Endothelial cell of umbilical vein (primary cell): ENCODE data around the gene PATE4. TPM values are rescaled to one million over a fixed set of nuclear protein-coding genes. Genes with fewer than 3 reads are reported as not detected.
"Not testable (repeated sequence)": the region's sequence is repeated elsewhere in the genome, so short reads cannot be mapped to it uniquely, and the experiment has no call there.

Experiments used
- BruUV-seq: library from RNA; stranded (reverse); fragments of 400-500 nt; replicated peaks from 2 replicates; lab custom pipeline; 2021; lab: Mats Ljungman, UMichigan
- CTCF ChIA-PET: fragments of 300-600, 350-600 bp; sonication (Branson Sonifier 250); formaldehyde crosslinking; loops from one replicate; lab custom pipeline; 2021; ENCODE audit warnings: antibody characterized with exemption, inconsistent platforms; lab: Charles Lee
- POLR2A ChIA-PET: fragments of 300-600, 350-600 bp; sonication (Branson Sonifier 250); formaldehyde crosslinking; loops from one replicate; lab custom pipeline; 2021; ENCODE audit warnings: antibody characterized with exemption, inconsistent platforms; lab: Charles Lee
- DNase-seq: peaks from one replicate; pipeline ENCODE4 v3.0.0-alpha.2; 2011; ENCODE audit warnings: low read depth, low spot score
- FAIRE-seq: peaks from 2 replicates; lab custom pipeline; 2011; peaks lifted over from hg19 to GRCh38; lab: Jason Lieb, UNC
- H2AFZ ChIP-seq: 2 replicates; pipeline ENCODE4 v1.6.0; 2012; ENCODE audit warnings: low read depth, low read length, control low read depth, inconsistent platforms
- H3K27ac ChIP-seq: 2 replicates; pipeline ENCODE4 v1.5.1; 2011; ENCODE audit warnings: low read depth, mild to moderate bottlenecking, control low read depth, low read length, moderate library complexity; ENCODE audit not compliant: insufficient read depth
- H3K27me3 ChIP-seq, 2 experiments: 2 replicates each; pipeline versions ENCODE4 v1.6.0 to v1.6.1; 2011; ENCODE audit warnings: low read length in 2 of 2, mixed read lengths in 1 of 2; ENCODE audit not compliant: control insufficient read depth in 2 of 2, insufficient read depth in 2 of 2
- H3K36me3 ChIP-seq, 2 experiments: 2 replicates in 1 of 2; 3 replicates in 1 of 2; pipeline ENCODE4 v1.5.1; 2011; ENCODE audit warnings: low read length in 2 of 2, mild to moderate bottlenecking in 1 of 2, moderate library complexity in 1 of 2; ENCODE audit not compliant: control insufficient read depth in 2 of 2, insufficient read depth in 2 of 2; ENCODE audit errors: extremely low read depth in 1 of 2
- H3K4me1 ChIP-seq: 3 replicates; pipeline ENCODE4 v1.5.1; 2011; ENCODE audit warnings: mild to moderate bottlenecking, low read length; ENCODE audit not compliant: control insufficient read depth, insufficient read depth; ENCODE audit errors: extremely low read depth
- H3K4me2 ChIP-seq: 2 replicates; pipeline ENCODE4 v1.6.1; 2011; ENCODE audit warnings: low read length, control low read depth, mixed read lengths; ENCODE audit not compliant: insufficient read depth
- H3K4me3 ChIP-seq, 3 experiments: fragments of 200-600 bp in 1 of 3; sonication (generic), shearing (Covaris generic) in 1 of 3; replicated peaks in 1 of 3; 2 replicates each; pipeline ENCODE4 v1.5.1; 2011 to 2016; ENCODE audit warnings: control low read depth in 3 of 3, low read length in 3 of 3, mild to moderate bottlenecking in 2 of 3, inconsistent platforms in 1 of 3, low read depth in 1 of 3, moderate library complexity in 1 of 3; ENCODE audit not compliant: insufficient read depth in 1 of 3
- H3K79me2 ChIP-seq: 2 replicates; pipeline ENCODE4 v1.6.0; 2012; ENCODE audit warnings: low read length, inconsistent platforms; ENCODE audit not compliant: control insufficient read depth, insufficient read depth
- H3K9ac ChIP-seq: replicated peaks from 2 replicates; pipeline ENCODE3; 2011; ENCODE audit warnings: low read length, control low read depth; ENCODE audit not compliant: insufficient read depth; ENCODE audit errors: extremely low read depth
- H3K9me1 ChIP-seq: replicated peaks from 3 replicates; pipeline ENCODE4 v1.6.0; 2011; ENCODE audit warnings: mild to moderate bottlenecking, low read length; ENCODE audit not compliant: control insufficient read depth, insufficient read depth; ENCODE audit errors: extremely low read depth
- H3K9me3 ChIP-seq: replicated peaks from 2 replicates; pipeline ENCODE4 v1.5.1; 2012; ENCODE audit warnings: low read length, inconsistent platforms; ENCODE audit not compliant: control insufficient read depth, insufficient read depth
- H4K20me1 ChIP-seq: replicated peaks from 2 replicates; pipeline ENCODE3; 2011; ENCODE audit warnings: mild to moderate bottlenecking, low read length; ENCODE audit not compliant: control insufficient read depth, insufficient read depth; ENCODE audit errors: extremely low read depth
- CTCF ChIP-seq, 2 donors: IDR thresholded peaks; 1 replicate in 1 of 2; 2 replicates in 1 of 2; pipeline ENCODE4 v1.5.1; 2011; ENCODE audit warnings: low read length in 2 of 2, mild to moderate bottlenecking in 2 of 2, moderate library complexity in 2 of 2, control low read depth in 1 of 2, inconsistent platforms in 1 of 2, low read depth in 1 of 2; ENCODE audit not compliant: insufficient read depth in 1 of 2; ENCODE audit errors: extremely low read depth in 1 of 2
- GATA2 ChIP-seq: IDR thresholded peaks from 2 replicates; pipeline ENCODE4 v1.7.0; 2011; ENCODE audit warnings: low read depth, mild to moderate bottlenecking, moderate library complexity, mixed read lengths, low read length; ENCODE audit not compliant: insufficient read length, insufficient read depth
- JUN ChIP-seq: IDR thresholded peaks from 2 replicates; pipeline ENCODE4 v1.6.1; 2011; ENCODE audit warnings: borderline replicate concordance, low read depth; ENCODE audit not compliant: insufficient read length, insufficient read depth
- MYC ChIP-seq: IDR thresholded peaks from one replicate; pipeline ENCODE4 v1.6.1; 2011; ENCODE audit warnings: mild to moderate bottlenecking, low read depth, low read length
- POLR2A ChIP-seq: IDR thresholded peaks from 2 replicates; pipeline ENCODE4 v1.6.1; 2012; ENCODE audit warnings: low read depth, mild to moderate bottlenecking, control low read depth, low read length
- POLR2AphosphoS5 ChIP-seq: IDR thresholded peaks from 2 replicates; pipeline ENCODE4 v1.6.1; 2012; ENCODE audit warnings: low read depth, mild to moderate bottlenecking, control low read depth, low read length, moderate library complexity; ENCODE audit not compliant: insufficient read depth
- dilution Hi-C: fragments of 300-500 bp; cut with MboI; formaldehyde crosslinking; loops from one replicate; pipeline ENCODE4 v1.15.0; 2019; ENCODE audit warnings: low sequenced_read_pairs; ENCODE audit not compliant: extremely low pct_ligation_motif_present
- intact Hi-C: fragments of 100-400 bp; cut with micrococcal nuclease; formaldehyde crosslinking; loops from one replicate; pipeline ENCODE4 v1.10.0; 2022
- polyA plus RNA-seq, 4 experiments: library from polyadenylated mRNA; depleted of rRNA in 3 of 4; stranded (reverse) in 3 of 4; unstranded in 1 of 4; fragments of >200 nt; gene quantifications; 2 replicates each; pipeline versions ENCODE4 v1.2.1 to v1.2.3, GENCODE V29; 2011 to 2012; ENCODE audit warnings: missing spikeins in 1 of 4
- total RNA-seq: library from RNA; stranded (reverse); gene quantifications from 2 replicates; pipeline ENCODE4 v1.2.3, GENCODE V29; 2021
- TF ChIP-seq, protein P1 (sequence below): IDR thresholded peaks from 2 replicates; pipeline ENCODE4 v1.6.1; 2011; ENCODE audit not compliant: insufficient read depth, insufficient read length

PATE4 gene
- total and polyA plus RNA-seq, 2 donors (not counting 3 experiments of a cell fraction or from before 2014, with no cell fraction given): not detected

DNA sequence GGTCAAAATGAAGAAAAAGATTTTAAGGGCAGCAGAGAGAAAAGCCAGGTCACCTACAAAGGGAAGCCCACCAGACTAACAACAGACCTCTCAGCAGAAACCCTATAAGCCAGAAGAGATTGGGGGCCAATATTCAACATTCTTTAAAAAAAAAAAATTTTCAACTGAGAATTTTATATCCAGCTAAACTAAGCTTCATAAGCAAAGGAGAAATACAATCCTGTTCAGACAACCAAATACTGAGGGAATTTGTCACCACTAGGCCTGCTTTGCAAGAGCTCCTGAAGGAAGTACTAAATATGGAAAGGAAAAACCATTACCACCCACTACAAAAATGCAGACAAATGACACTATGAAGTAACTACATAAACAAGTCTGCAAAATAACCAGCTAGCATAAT is 13.1 kb downstream of the PATE4 start:
- Histone ChIP-seq H3K9me3 (no peaks in the 10 kb centered on the region), H3K27ac (no peak overlapping the region), H3K4me1 (no peaks in the 10 kb centered on the region), H3K79me2 (no peaks in the 10 kb centered on the region), H3K4me3 (no peak overlapping the region), H3K9ac (no peak overlapping the region), H3K36me3 (no peaks in the 10 kb centered on the region), H2AFZ (no peak overlapping the region), H4K20me1 (no peaks in the 10 kb centered on the region), H3K27me3 (no peaks in the 10 kb centered on the region), H3K4me2 (no peak overlapping the region), H3K9me1 (no peaks in the 10 kb centered on the region)
- intact Hi-C loops: no loop called here
- dilution Hi-C loops: no loop called here
- no TSS peak for BruUV-seq
- CTCF ChIA-PET: no interaction called here
- no peak for DNase-seq
- TF ChIP-seq CTCF (IDR thresholded peaks at IDR 0.05; ENCODE audit: extremely low read depth in 1 of 2, insufficient read depth in 1 of 2, low read depth in 1 of 2, low read length in 2 of 2) (no peak), MYC (no peak), POLR2AphosphoS5 (no peak), POLR2A (no peak), JUN (no peak), GATA2 (no peak)
- TF ChIP-seq, protein P1, sequence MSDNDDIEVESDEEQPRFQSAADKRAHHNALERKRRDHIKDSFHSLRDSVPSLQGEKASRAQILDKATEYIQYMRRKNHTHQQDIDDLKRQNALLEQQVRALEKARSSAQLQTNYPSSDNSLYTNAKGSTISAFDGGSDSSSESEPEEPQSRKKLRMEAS: no peak
- no peak for FAIRE-seq
- POLR2A ChIA-PET: no interaction called here

DNA sequence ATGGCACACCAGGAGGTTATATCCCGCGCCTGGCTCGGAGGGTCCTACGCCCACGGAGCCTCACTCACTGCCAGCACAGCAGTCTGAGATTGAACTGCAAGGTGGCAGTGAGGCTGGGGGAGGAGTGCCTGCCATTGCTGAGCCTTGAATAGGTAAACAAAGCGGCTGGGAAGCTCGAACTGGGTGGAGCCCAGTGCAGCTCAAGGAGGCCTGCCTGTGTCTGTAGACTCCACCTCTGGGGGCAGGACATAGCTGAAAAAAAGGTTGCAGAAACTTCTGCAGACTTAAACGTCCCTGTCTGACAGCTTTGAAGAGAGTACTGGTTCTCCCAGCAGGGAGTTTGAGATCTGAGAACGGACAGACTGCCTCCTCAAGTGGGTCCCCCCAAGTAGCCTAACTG is 24.6 kb downstream of the PATE4 start:
- H3K4me1 ChIP-seq, H3K9me3 ChIP-seq, H3K36me3 ChIP-seq, H3K4me2 ChIP-seq, H2AFZ ChIP-seq, DNase-seq, BruUV-seq, FAIRE-seq, H3K9ac ChIP-seq, H3K9me1 ChIP-seq, intact Hi-C loops, POLR2A ChIA-PET, H3K27ac ChIP-seq, dilution Hi-C loops, CTCF ChIA-PET, H3K4me3 ChIP-seq, H4K20me1 ChIP-seq, H3K27me3 ChIP-seq, H3K79me2 ChIP-seq: not testable (repeated sequence)

DNA sequence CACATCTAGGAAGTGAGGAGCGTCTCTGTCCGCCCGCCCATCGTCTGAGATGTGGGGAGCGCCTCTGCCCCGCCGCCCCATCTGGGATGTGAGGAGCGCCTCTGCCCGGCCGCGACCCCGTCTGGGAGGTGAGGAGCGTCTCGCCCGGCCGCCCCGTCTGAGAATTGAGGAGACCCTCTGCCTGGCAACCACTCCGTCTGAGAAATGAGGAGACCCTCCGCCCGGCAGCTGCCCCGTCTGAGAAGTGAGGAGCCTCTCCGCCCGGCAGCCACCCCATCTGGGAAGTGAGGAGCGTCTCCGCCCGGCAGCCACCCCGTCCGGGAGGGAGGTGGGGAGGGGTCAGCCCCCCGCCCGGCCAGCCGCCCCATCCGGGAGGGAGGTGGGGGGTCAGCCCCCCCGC is 29.7 kb downstream of the PATE4 start:
- H3K4me1 ChIP-seq, H3K4me2 ChIP-seq, H3K9ac ChIP-seq, BruUV-seq, CTCF ChIA-PET, H3K27me3 ChIP-seq, DNase-seq, H3K9me3 ChIP-seq, H3K4me3 ChIP-seq, H3K36me3 ChIP-seq, dilution Hi-C loops, intact Hi-C loops, H3K27ac ChIP-seq, POLR2A ChIA-PET, H3K79me2 ChIP-seq, H2AFZ ChIP-seq, H4K20me1 ChIP-seq, FAIRE-seq, H3K9me1 ChIP-seq: not testable (repeated sequence)
